ENCODE results near the gene WDR7. TPM values are rescaled to one million over a fixed set of nuclear protein-coding genes. Genes with fewer than 3 reads are reported as not detected.

WDR7 gene
- total and polyA plus RNA-seq, 4 donors, result 27.9 to 126 (median 33.8) TPM

DNA sequence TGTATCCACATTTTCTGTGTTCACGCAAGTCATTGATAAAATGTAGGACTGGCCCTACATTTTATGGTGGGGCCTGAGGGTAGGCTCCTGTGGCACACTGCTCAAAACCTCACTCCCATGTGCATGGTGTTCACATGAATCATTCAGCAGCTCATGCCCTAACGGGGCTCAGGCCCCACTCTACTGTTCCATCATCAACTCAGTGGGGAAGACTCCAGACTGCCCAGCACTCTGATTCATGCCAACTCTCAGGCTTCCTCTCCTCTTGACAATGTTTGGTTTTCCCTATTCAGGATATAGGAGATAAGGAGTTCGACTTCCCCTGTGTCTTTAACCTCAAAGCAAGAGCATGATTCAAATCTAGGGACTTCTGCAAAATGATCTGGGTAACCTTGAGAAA, 403.7 kb downstream of the WDR7 start:
- DNase-seq (ENCODE audit: low read depth in 4 of 6, low spot score in 6 of 6), result no peak
- Histone ChIP-seq H3K4me1 (ENCODE audit: control insufficient read depth, insufficient read depth, low read length) (no peaks in the 10 kb centered on the region), H3K36me3 (ENCODE audit: control insufficient read depth, insufficient read depth, low read length) (no peaks in the 10 kb centered on the region), H3K27me3 (ENCODE audit: control insufficient read depth, insufficient read depth, low read length) (no peaks in the 10 kb centered on the region), H3K9me3 (ENCODE audit: control insufficient read depth, insufficient read depth, low read length) (no peaks in the 10 kb centered on the region), H3K4me3 (ENCODE audit: low read depth, low read length) (no peak overlapping the region), H3K27ac (ENCODE audit: low read depth, low read length) (no peak overlapping the region)
- 40% methylated on average over 1 of the region's 3 CpGs for WGBS (ENCODE audit: insufficient coverage)

DNA sequence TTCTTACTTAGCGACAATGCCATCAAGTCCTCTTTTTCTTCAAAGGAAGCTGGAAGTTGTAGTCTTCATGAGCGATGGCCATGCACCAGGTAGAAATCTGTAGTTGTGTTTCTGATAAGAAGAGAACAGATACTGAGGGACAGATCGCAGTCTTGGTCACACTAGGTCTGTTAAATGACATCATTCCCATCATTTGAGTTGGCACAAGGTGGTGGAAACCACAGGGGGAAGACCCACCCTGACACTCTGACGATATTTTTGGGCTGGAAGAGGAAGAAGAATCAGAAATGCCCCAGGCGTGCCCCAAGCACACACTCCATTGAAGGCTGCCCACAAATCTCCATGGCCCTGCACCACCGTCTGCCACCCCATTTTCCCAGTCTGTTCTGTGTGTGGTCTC, 406.7 kb downstream of the WDR7 start:
- no peak for DNase-seq (ENCODE audit: low read depth in 4 of 6, low spot score in 6 of 6)
- no peaks in the 10 kb centered on the region for H3K27me3 ChIP-seq (ENCODE audit: control insufficient read depth, insufficient read depth, low read length)
- peaks cover 4% of the 10 kb centered on the region for H3K4me1 ChIP-seq (ENCODE audit: control insufficient read depth, insufficient read depth, low read length)
- WGBS (ENCODE audit: insufficient coverage), result 90% methylated on average over 2 of the region's 6 CpGs
- H3K36me3 ChIP-seq (ENCODE audit: control insufficient read depth, insufficient read depth, low read length), result no peaks in the 10 kb centered on the region
- no peak overlapping the region for H3K4me3 ChIP-seq (ENCODE audit: low read depth, low read length)
- H3K27ac ChIP-seq (ENCODE audit: low read depth, low read length), result no peak overlapping the region
- H3K9me3 ChIP-seq (ENCODE audit: control insufficient read depth, insufficient read depth, low read length), result no peaks in the 10 kb centered on the region

GRCh38 chr18:57058734-57059133, 407.6 kb downstream of the WDR7 start:
- Histone ChIP-seq H3K36me3 (ENCODE audit: control insufficient read depth, insufficient read depth, low read length) (no peaks in the 10 kb centered on the region), H3K9me3 (ENCODE audit: control insufficient read depth, insufficient read depth, low read length) (no peaks in the 10 kb centered on the region), H3K27ac (ENCODE audit: low read depth, low read length) (no peak overlapping the region), H3K4me1 (ENCODE audit: control insufficient read depth, insufficient read depth, low read length) (peaks cover 12% of the 10 kb centered on the region), H3K27me3 (ENCODE audit: control insufficient read depth, insufficient read depth, low read length) (no peaks in the 10 kb centered on the region), H3K4me3 (ENCODE audit: low read depth, low read length) (no peak overlapping the region)
- no peak for DNase-seq (ENCODE audit: low read depth in 4 of 6, low spot score in 6 of 6)
- 66% methylated on average over 2 of the region's 4 CpGs for WGBS (ENCODE audit: insufficient coverage)

GRCh38 chr18:57059366-57059765, 408.2 kb downstream of the WDR7 start:
- H3K27ac ChIP-seq (ENCODE audit: low read depth, low read length), result no peak overlapping the region
- H3K4me3 ChIP-seq (ENCODE audit: low read depth, low read length), result no peak overlapping the region
- DNase-seq (ENCODE audit: low read depth in 4 of 6, low spot score in 6 of 6), result no peak
- WGBS (ENCODE audit: insufficient coverage), result 88% methylated on average over 5 of the region's 5 CpGs
- H3K4me1 ChIP-seq (ENCODE audit: control insufficient read depth, insufficient read depth, low read length), result peaks cover 18% of the 10 kb centered on the region
- no peaks in the 10 kb centered on the region for H3K9me3 ChIP-seq (ENCODE audit: control insufficient read depth, insufficient read depth, low read length)
- H3K36me3 ChIP-seq (ENCODE audit: control insufficient read depth, insufficient read depth, low read length), result no peaks in the 10 kb centered on the region
- H3K27me3 ChIP-seq (ENCODE audit: control insufficient read depth, insufficient read depth, low read length), result no peaks in the 10 kb centered on the region

GRCh38 chr18:57060814-57061213, 409.7 kb downstream of the WDR7 start:
- WGBS (ENCODE audit: insufficient coverage), result 86% methylated on average over 8 of the region's 8 CpGs
- peaks cover 18% of the 10 kb centered on the region for H3K4me1 ChIP-seq (ENCODE audit: control insufficient read depth, insufficient read depth, low read length)
- no peak overlapping the region for H3K4me3 ChIP-seq (ENCODE audit: low read depth, low read length)
- no peak for DNase-seq (ENCODE audit: low read depth in 4 of 6, low spot score in 6 of 6)
- H3K27me3 ChIP-seq (ENCODE audit: control insufficient read depth, insufficient read depth, low read length), result no peaks in the 10 kb centered on the region
- no peaks in the 10 kb centered on the region for H3K36me3 ChIP-seq (ENCODE audit: control insufficient read depth, insufficient read depth, low read length)
- no peaks in the 10 kb centered on the region for H3K9me3 ChIP-seq (ENCODE audit: control insufficient read depth, insufficient read depth, low read length)
- no peak overlapping the region for H3K27ac ChIP-seq (ENCODE audit: low read depth, low read length)

GRCh38 chr18:57062178-57062577, 411.0 kb downstream of the WDR7 start:
- Histone ChIP-seq H3K9me3 (ENCODE audit: control insufficient read depth, insufficient read depth, low read length) (no peaks in the 10 kb centered on the region), H3K27ac (ENCODE audit: low read depth, low read length) (no peak overlapping the region), H3K4me3 (ENCODE audit: low read depth, low read length) (no peak overlapping the region), H3K36me3 (ENCODE audit: control insufficient read depth, insufficient read depth, low read length) (no peaks in the 10 kb centered on the region), H3K27me3 (ENCODE audit: control insufficient read depth, insufficient read depth, low read length) (no peaks in the 10 kb centered on the region), H3K4me1 (ENCODE audit: control insufficient read depth, insufficient read depth, low read length) (peaks cover 18% of the 10 kb centered on the region)
- 80% methylated on average over 3 of the region's 4 CpGs for WGBS (ENCODE audit: insufficient coverage)
- DNase-seq (ENCODE audit: low read depth in 4 of 6, low spot score in 6 of 6), result no peak

DNA sequence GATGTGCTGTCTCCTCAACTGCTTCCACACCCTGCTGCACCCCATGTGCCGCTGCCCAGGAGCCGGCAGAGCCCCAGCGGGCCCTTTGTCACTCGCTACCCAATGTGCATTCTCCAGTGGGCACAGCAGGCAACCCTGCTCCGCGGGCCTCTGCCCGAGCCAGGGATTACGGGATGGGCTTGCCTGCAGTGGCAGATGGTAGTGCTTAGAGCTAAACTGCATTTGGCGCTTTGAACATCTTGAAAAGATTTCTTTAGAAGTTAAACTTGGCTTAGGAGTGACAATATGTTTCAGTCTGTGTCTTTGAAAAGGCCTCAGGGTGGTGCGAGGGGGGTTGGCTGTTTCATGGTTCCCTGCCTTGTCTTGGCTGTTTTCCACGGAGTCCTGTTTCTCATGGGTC, 411.7 kb downstream of the WDR7 start:
- Histone ChIP-seq H3K27me3 (ENCODE audit: control insufficient read depth, insufficient read depth, low read length) (no peaks in the 10 kb centered on the region), H3K4me3 (ENCODE audit: low read depth, low read length) (no peak overlapping the region), H3K27ac (ENCODE audit: low read depth, low read length) (no peak overlapping the region), H3K36me3 (ENCODE audit: control insufficient read depth, insufficient read depth, low read length) (no peaks in the 10 kb centered on the region), H3K9me3 (ENCODE audit: control insufficient read depth, insufficient read depth, low read length) (no peaks in the 10 kb centered on the region), H3K4me1 (ENCODE audit: control insufficient read depth, insufficient read depth, low read length) (peaks cover 18% of the 10 kb centered on the region)
- DNase-seq (ENCODE audit: low read depth in 4 of 6, low spot score in 6 of 6), result peak in 5 of 6 donors; percentile 38 to 91 (median 62)
- WGBS (ENCODE audit: insufficient coverage), result 12% methylated on average over 9 of the region's 11 CpGs

DNA sequence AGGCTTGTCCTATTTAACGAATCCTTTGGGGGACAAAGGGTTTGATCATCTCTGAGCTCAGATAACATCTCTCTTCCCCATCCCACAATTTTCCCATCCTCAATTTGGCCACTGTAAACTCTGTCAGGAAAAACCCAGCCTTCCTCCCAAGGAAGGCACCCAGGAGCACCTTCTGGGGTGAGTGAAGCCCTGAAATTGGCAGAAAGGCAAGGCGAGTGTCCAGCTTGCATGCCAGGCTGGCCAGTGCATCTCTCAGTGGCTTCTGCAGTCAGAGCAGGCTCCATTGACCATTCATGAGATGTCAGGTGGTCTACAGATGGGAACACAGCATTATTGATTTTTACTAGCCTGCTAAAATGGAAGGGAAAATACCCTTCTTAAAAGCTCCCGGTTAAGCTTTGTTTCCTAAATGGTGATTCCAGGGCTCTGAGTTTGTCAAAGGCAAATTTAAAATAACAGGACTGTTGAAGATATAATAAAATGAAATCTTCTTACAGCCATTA, 412.5 kb downstream of the WDR7 start:
- H3K4me3 ChIP-seq (ENCODE audit: low read depth, low read length), result no peak overlapping the region
- peak in 1 of 6 donors; percentile 20 for DNase-seq (ENCODE audit: low read depth in 4 of 6, low spot score in 6 of 6)
- H3K36me3 ChIP-seq (ENCODE audit: control insufficient read depth, insufficient read depth, low read length), result no peaks in the 10 kb centered on the region
- H3K27me3 ChIP-seq (ENCODE audit: control insufficient read depth, insufficient read depth, low read length), result no peaks in the 10 kb centered on the region
- 61% methylated on average over 2 of the region's 3 CpGs for WGBS (ENCODE audit: insufficient coverage)
- H3K4me1 ChIP-seq (ENCODE audit: control insufficient read depth, insufficient read depth, low read length), result peaks cover 18% of the 10 kb centered on the region
- no peaks in the 10 kb centered on the region for H3K9me3 ChIP-seq (ENCODE audit: control insufficient read depth, insufficient read depth, low read length)
- no peak overlapping the region for H3K27ac ChIP-seq (ENCODE audit: low read depth, low read length)

DNA sequence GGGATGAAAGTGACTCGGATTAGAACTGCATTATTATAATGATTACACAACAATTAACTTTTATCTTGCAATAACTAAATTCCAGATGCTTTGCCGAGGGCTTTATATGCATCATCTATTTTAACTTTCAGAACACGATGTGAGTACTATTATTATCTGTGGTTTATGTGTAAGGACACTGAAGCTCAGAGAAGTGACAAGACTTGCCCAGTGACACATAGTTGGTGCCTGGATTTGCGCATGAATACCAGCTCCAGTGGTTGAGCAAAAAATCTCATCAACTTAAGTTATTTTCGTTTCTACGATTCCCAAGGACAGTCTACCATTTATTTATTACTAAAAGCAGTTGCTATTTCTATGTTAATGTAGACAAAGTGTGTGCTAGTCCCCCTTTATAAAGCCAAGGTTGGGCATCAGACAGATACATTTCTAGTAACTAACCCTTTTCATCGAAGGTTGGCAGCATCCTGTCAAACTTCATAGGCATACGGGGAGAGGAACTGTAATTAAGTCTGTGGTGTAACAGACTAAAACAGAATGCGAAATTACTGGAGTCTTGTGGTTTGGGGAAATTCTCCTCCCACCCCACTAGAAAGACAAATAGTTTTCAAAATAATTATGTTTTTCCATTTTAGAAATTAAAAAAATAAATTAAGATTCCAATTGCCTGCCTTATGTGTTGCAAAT, 422.5 kb downstream of the WDR7 start:
- Histone ChIP-seq H3K9me3 (ENCODE audit: control insufficient read depth, insufficient read depth, low read length) (no peaks in the 10 kb centered on the region), H3K27me3 (ENCODE audit: control insufficient read depth, insufficient read depth, low read length) (peaks cover 2% of the 10 kb centered on the region), H3K4me3 (ENCODE audit: low read depth, low read length) (no peak overlapping the region), H3K27ac (ENCODE audit: low read depth, low read length) (no peak overlapping the region), H3K36me3 (ENCODE audit: control insufficient read depth, insufficient read depth, low read length) (no peaks in the 10 kb centered on the region), H3K4me1 (ENCODE audit: control insufficient read depth, insufficient read depth, low read length) (peaks cover 4% of the 10 kb centered on the region)
- no CpG with 5 or more reads among the region's 9 CpGs for whole genome bisulfite sequencing (ENCODE audit: insufficient coverage)
- no peak for DNase-seq (ENCODE audit: low read depth in 4 of 6, low spot score in 6 of 6)

- Histone ChIP-seq H3K27me3 (ENCODE audit: control insufficient read depth, insufficient read depth, low read length) (peaks cover 2% of the 10 kb centered on the region), H3K9me3 (ENCODE audit: control insufficient read depth, insufficient read depth, low read length) (no peaks in the 10 kb centered on the region), H3K4me1 (ENCODE audit: control insufficient read depth, insufficient read depth, low read length) (peaks cover 4% of the 10 kb centered on the region), H3K4me3 (ENCODE audit: low read depth, low read length) (no peak overlapping the region), H3K27ac (ENCODE audit: low read depth, low read length) (no peak overlapping the region), H3K36me3 (ENCODE audit: control insufficient read depth, insufficient read depth, low read length) (no peaks in the 10 kb centered on the region)
- DNase-seq (ENCODE audit: low read depth in 4 of 6, low spot score in 6 of 6), result no peak
- 45% methylated on average over 12 of the region's 17 CpGs for WGBS (ENCODE audit: insufficient coverage)
These were observed 424.7 kb downstream of the WDR7 start for GRCh38 chr18:57075716-57076400.
